K562 (cell line): ENCODE data around the gene FBLIM1. TPM values are rescaled to one million over a fixed set of nuclear protein-coding genes. Genes with fewer than 3 reads are reported as not detected.
A peak's percentile ranks its signal among the peaks of the same experiment; 100 is the strongest.

Experiments used
- ATAC-seq: fragments of 200-7000 bp; cut with Tn5 transposase; 3 replicates; pipeline ENCODE4 v1.9.1; 2020; ENCODE audit warnings: moderate library complexity
- BruUV-seq: library from RNA; stranded (reverse); fragments of 400-500 nt; replicated peaks from 2 replicates; lab custom pipeline; 2021; lab: Mats Ljungman, UMichigan
- CTCF ChIA-PET: fragments of 300-600 bp; formaldehyde crosslinking; extraction: SDS; loops from one replicate; lab custom pipeline; 2021; ENCODE audit warnings: low intra/inter-chr PET ratio; lab: Yijun Ruan, JAX
- POLR2A ChIA-PET: fragments of 300-600, 350-650 bp; sonication (Branson Sonifier 250); formaldehyde crosslinking; extraction: SDS; loops from one replicate; lab custom pipeline; 2021; ENCODE audit warnings: antibody characterized with exemption, inconsistent platforms; lab: Yijun Ruan, JAX
- DNase-seq, 4 experiments: peaks; one replicate each; pipeline versions ENCODE4 v3.0.0 to v3.0.0-alpha.2; 2011 to 2018; ENCODE audit warnings: low spot score in 3 of 4, mixed read lengths in 3 of 4; ENCODE audit errors: extremely low read depth in 1 of 4
- FAIRE-seq: peaks from 2 replicates; lab custom pipeline; 2011; peaks lifted over from hg19 to GRCh38; lab: Jason Lieb, UNC
- H2AFZ ChIP-seq: 2 replicates; pipeline ENCODE4 v1.6.0; 2011; ENCODE audit warnings: low read depth, low read length, control low read depth, inconsistent platforms
- H3K27ac ChIP-seq: fragments of 200-600 bp; 3 replicates; pipeline ENCODE4 v1.8.0; 2011; ENCODE audit warnings: low read depth, mild to moderate bottlenecking, control low read depth, inconsistent platforms, low read length, moderate library complexity, mixed read lengths; ENCODE audit errors: extremely low read depth
- H3K27me3 ChIP-seq, 2 experiments: fragments of 300-600 bp in 1 of 2; 2 replicates in 1 of 2; 3 replicates in 1 of 2; pipeline versions ENCODE4 v1.6.0 to v1.8.0; 2011; ENCODE audit warnings: inconsistent platforms in 2 of 2, low read length in 2 of 2, mild to moderate bottlenecking in 1 of 2, mixed read lengths in 1 of 2, moderate library complexity in 1 of 2; ENCODE audit not compliant: control insufficient read depth in 2 of 2, insufficient read depth in 2 of 2
- H3K36me3 ChIP-seq: fragments of 300-600 bp; 3 replicates; pipeline ENCODE4 v1.8.0; 2011; ENCODE audit warnings: mild to moderate bottlenecking, low read length, inconsistent platforms; ENCODE audit not compliant: control insufficient read depth, insufficient read depth
- H3K4me1 ChIP-seq, 2 experiments: fragments of 200-600 bp in 1 of 2; replicated peaks in 1 of 2; 2 replicates in 1 of 2; 3 replicates in 1 of 2; pipeline versions ENCODE4 v1.5.1 to v1.8.0; 2011; ENCODE audit warnings: inconsistent platforms in 2 of 2, low read length in 2 of 2, mild to moderate bottlenecking in 1 of 2, mixed read lengths in 1 of 2, moderate library complexity in 1 of 2; ENCODE audit not compliant: control insufficient read depth in 2 of 2, insufficient read depth in 2 of 2
- H3K4me2 ChIP-seq: 2 replicates; pipeline ENCODE4 v1.6.1; 2011; ENCODE audit warnings: low read length, control low read depth, inconsistent platforms, mixed read lengths; ENCODE audit not compliant: insufficient read depth
- H3K4me3 ChIP-seq: fragments of 200-600 bp; sonication (generic), shearing (Covaris generic); 2 replicates; pipeline ENCODE4 v1.5.1; 2016; ENCODE audit warnings: control low read depth, inconsistent platforms
- H3K79me2 ChIP-seq: fragments of 200-600 bp; 3 replicates; pipeline ENCODE4 v1.8.0; 2011; ENCODE audit warnings: low read length, inconsistent platforms; ENCODE audit not compliant: control insufficient read depth, insufficient read depth
- H3K9ac ChIP-seq, 2 experiments: 2 replicates each; pipeline versions ENCODE4 v1.6.0 to v1.6.1; 2011; ENCODE audit warnings: low read depth in 2 of 2, low read length in 2 of 2, control low read depth in 1 of 2, inconsistent platforms in 1 of 2, mild to moderate bottlenecking in 1 of 2, mixed read lengths in 1 of 2; ENCODE audit not compliant: insufficient read depth in 1 of 2
- H3K9me1 ChIP-seq: one replicate; pipeline ENCODE4 v1.6.0; 2011; ENCODE audit warnings: inconsistent platforms, mild to moderate bottlenecking, low read length, moderate library complexity; ENCODE audit not compliant: control insufficient read depth, insufficient read depth
- H3K9me3 ChIP-seq: replicated peaks from 2 replicates; pipeline ENCODE4 v1.5.1; 2011; ENCODE audit warnings: low read depth, low read length, inconsistent platforms; ENCODE audit not compliant: control insufficient read depth, insufficient read depth
- H4K20me1 ChIP-seq: replicated peaks from 2 replicates; pipeline ENCODE4 v1.6.1; 2011; ENCODE audit warnings: low read length, inconsistent platforms, mixed read lengths; ENCODE audit not compliant: control insufficient read depth, insufficient read depth
- CBFA2T2 ChIP-seq: fragments of 450-650 bp; conservative IDR thresholded peaks from 2 replicates; pipeline ENCODE4 v1.6.1; 2017; ENCODE audit warnings: mild to moderate bottlenecking
- CTBP1 ChIP-seq: fragments of 450-650 bp; IDR thresholded peaks from 2 replicates; pipeline ENCODE4 v1.6.1; 2016; ENCODE audit warnings: borderline replicate concordance
- FIP1L1 ChIP-seq: fragments of 200-400 bp; formaldehyde crosslinking; IDR thresholded peaks from 2 replicates; pipeline ENCODE4 v1.6.1; 2018; ENCODE audit warnings: mild to moderate bottlenecking, low read depth, low read length; ENCODE audit not compliant: poor library complexity, severe bottlenecking
- MTA2 ChIP-seq: fragments of 450-650 bp; IDR thresholded peaks from 2 replicates; pipeline ENCODE4 v1.6.1; 2016; ENCODE audit warnings: low read depth
- NFIC ChIP-seq: fragments of 450-650 bp; IDR thresholded peaks from 2 replicates; pipeline ENCODE4 v1.6.1; 2017; ENCODE audit warnings: mild to moderate bottlenecking, inconsistent platforms
- SIRT6 ChIP-seq: IDR thresholded peaks from one replicate; pipeline ENCODE4 v1.6.1; 2012; ENCODE audit warnings: low read depth, mild to moderate bottlenecking, control low read depth, inconsistent platforms, low read length, moderate library complexity
- SP1 ChIP-seq: sonication (generic); formaldehyde crosslinking; IDR thresholded peaks from 2 replicates; pipeline ENCODE4 v1.8.1; 2022; ENCODE audit warnings: mild to moderate bottlenecking, missing genetic modification reagents
- U2AF1 ChIP-seq: fragments of 200-400 bp; formaldehyde crosslinking; optimal IDR thresholded peaks from 2 replicates; pipeline ENCODE3; 2017; ENCODE audit warnings: mild to moderate bottlenecking, low read depth, low read length, moderate library complexity
- ZNF253 ChIP-seq: fragments of 250-450 bp; sonication (Bioruptor Pico); conservative IDR thresholded peaks from 2 replicates; pipeline ENCODE4 v1.6.1; 2021; ENCODE audit warnings: mild to moderate bottlenecking
- ZNF316 ChIP-seq: fragments of 450-650 bp; IDR thresholded peaks from 2 replicates; pipeline ENCODE4 v1.6.1; 2016
- ZNF76 ChIP-seq: fragments of 250-450 bp; sonication (Bioruptor Pico); IDR thresholded peaks from 2 replicates; pipeline ENCODE4 v1.4.0; 2020; ENCODE audit warnings: mild to moderate bottlenecking, moderate library complexity, borderline replicate concordance
- ZNF778 ChIP-seq: fragments of 450-650 bp; formaldehyde crosslinking; IDR thresholded peaks from 2 replicates; pipeline ENCODE4 v1.4.0; 2020; ENCODE audit warnings: mild to moderate bottlenecking, moderate library complexity
- WGBS: fragments of 100-300 bp; shearing (Covaris generic); methylation state at CpG from one replicate; pipeline ENCODE4 v1.1.6; 2016; ENCODE audit warnings: low coverage, mixed read lengths; ENCODE audit not compliant: insufficient coverage; ENCODE audit errors: missing lambda C conversion rate; 5-methylcytosine and 5-hydroxymethylcytosine counted together
- in situ Hi-C: fragments of 300-500 bp; cut with MboI; formaldehyde crosslinking; loops from 4 replicates; pipeline ENCODE4 v1.15.0; 2018; ENCODE audit warnings: inconsistent platforms, mixed read lengths
- intact Hi-C: fragments of 100-400 bp; cut with micrococcal nuclease; formaldehyde crosslinking; loops from 2 replicates; pipeline ENCODE4 v1.14.2; 2022
- polyA plus RNA-seq, 8 experiments: library from polyadenylated mRNA; depleted of rRNA in 4 of 8; stranded (reverse) in 5 of 8; unstranded in 3 of 8; fragments of >200 nt; fragmentation: Nextera tagmentation in 2 of 8; fragmentation: Illumina TruSeq in 1 of 8; extraction: Ambion mirVana in 2 of 8; extraction: Trizol in 1 of 8; gene quantifications; 2 replicates each; pipeline versions ENCODE4 v1.2.1 to v1.2.3, GENCODE V29; 2011 to 2014; ENCODE audit warnings: inconsistent platforms in 1 of 8, missing spikeins in 1 of 8
- total RNA-seq, 7 experiments: library from RNA; depleted of rRNA in 6 of 7; stranded (reverse); fragments of >200 nt in 6 of 7; fragmentation: Illumina TruSeq in 2 of 7; extraction: Trizol in 2 of 7; gene quantifications; 2 replicates each; pipeline versions ENCODE4 v1.2.1 to v1.2.3, GENCODE V29; 2011 to 2021; ENCODE audit warnings: low replicate concordance in 1 of 7
- TF ChIP-seq, protein P1 (sequence below), 2 experiments: fragments of 450-650 bp; IDR thresholded peaks; 2 replicates each; pipeline ENCODE4 v1.6.1; 2018; ENCODE audit warnings: mild to moderate bottlenecking in 2 of 2, low read depth in 1 of 2; ENCODE audit not compliant: partially characterized antibody in 2 of 2
- TF ChIP-seq, protein P2 (sequence below): fragments of 250-450 bp; sonication (Bioruptor Pico); IDR thresholded peaks from 2 replicates; pipeline ENCODE4 v1.4.0; 2020; ENCODE audit warnings: mild to moderate bottlenecking, moderate library complexity

The FBLIM1 gene
- total and polyA plus RNA-seq, 9 of the 15 experiments (the other 6 are each of a cell fraction or from before 2014, with no cell fraction given), result 0.14 to 0.24 TPM; not detected in 7

DNA sequence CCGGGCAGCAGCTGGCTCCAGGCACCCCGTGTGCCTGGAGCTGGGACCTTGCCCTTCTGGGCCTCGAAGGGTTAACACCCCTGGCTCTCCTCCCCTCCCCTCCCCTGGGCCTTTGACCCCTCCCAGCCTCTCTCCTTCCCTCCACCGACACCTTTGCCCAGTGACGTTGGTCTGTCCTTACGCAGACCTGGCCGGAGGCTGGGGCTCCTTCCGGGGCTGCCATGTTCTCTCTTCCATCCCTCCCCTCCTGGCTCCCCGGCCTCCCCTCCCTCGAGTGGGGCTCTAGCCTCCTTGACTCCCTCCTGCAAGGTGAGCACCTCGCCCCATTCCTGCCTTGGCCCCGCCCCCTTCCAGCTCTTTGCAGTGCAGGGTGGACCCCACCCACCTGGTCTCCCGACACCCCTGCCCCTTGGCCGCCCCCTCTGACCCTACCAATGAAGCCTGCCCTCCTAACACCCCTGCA is 16.2 kb upstream of the FBLIM1 start, which contains the start of gene TMEM82:
Gene TMEM82 (plus strand): TSS at position 161 of the 463 bp plus-strand sequence. CDS start 61 bp downstream, at position 222.
- no peak within 1 kb of the TSS for H3K4me3 ChIP-seq
- DNase-seq, result peak in 2 of 4 experiments; percentile 50 to 62
- H3K9me1 ChIP-seq, result no peaks in the 10 kb centered on the region
- no peaks in the 10 kb centered on the region for H3K9me3 ChIP-seq
- no peaks in the 10 kb centered on the region for H3K79me2 ChIP-seq
- peaks cover 3 to 54% of the 10 kb centered on the region in 2 experiments; a peak in 4 of 5 replicates for H3K4me1 ChIP-seq
- CTCF ChIA-PET, result no interaction called here
- peak within 1 kb of the TSS; percentile 85 for H2AFZ ChIP-seq
- H3K27me3 ChIP-seq, result peaks cover 0 to 7% of the 10 kb centered on the region in 2 experiments; a peak in 1 of 5 replicates
- TF ChIP-seq ZNF778 (CRISPR knock-in tag) (no peak), ZNF253 (CRISPR knock-in tag) (no peak), NFIC (no peak), FIP1L1 (no peak), SP1 (CRISPR knock-in tag) (no peak), CBFA2T2 (no peak), SIRT6 (no peak), ZNF316 (no peak), MTA2 (no peak), CTBP1 (no peak), ZNF76 (CRISPR knock-in tag) (no peak), U2AF1 (no peak)
- TF ChIP-seq, protein P1, sequence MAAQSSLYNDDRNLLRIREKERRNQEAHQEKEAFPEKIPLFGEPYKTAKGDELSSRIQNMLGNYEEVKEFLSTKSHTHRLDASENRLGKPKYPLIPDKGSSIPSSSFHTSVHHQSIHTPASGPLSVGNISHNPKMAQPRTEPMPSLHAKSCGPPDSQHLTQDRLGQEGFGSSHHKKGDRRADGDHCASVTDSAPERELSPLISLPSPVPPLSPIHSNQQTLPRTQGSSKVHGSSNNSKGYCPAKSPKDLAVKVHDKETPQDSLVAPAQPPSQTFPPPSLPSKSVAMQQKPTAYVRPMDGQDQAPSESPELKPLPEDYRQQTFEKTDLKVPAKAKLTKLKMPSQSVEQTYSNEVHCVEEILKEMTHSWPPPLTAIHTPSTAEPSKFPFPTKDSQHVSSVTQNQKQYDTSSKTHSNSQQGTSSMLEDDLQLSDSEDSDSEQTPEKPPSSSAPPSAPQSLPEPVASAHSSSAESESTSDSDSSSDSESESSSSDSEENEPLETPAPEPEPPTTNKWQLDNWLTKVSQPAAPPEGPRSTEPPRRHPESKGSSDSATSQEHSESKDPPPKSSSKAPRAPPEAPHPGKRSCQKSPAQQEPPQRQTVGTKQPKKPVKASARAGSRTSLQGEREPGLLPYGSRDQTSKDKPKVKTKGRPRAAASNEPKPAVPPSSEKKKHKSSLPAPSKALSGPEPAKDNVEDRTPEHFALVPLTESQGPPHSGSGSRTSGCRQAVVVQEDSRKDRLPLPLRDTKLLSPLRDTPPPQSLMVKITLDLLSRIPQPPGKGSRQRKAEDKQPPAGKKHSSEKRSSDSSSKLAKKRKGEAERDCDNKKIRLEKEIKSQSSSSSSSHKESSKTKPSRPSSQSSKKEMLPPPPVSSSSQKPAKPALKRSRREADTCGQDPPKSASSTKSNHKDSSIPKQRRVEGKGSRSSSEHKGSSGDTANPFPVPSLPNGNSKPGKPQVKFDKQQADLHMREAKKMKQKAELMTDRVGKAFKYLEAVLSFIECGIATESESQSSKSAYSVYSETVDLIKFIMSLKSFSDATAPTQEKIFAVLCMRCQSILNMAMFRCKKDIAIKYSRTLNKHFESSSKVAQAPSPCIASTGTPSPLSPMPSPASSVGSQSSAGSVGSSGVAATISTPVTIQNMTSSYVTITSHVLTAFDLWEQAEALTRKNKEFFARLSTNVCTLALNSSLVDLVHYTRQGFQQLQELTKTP (IDR thresholded peaks at IDR 0.05; ENCODE audit: low read depth in 1 of 2, partially characterized antibody in 2 of 2), result no peak
- TF ChIP-seq, protein P2, sequence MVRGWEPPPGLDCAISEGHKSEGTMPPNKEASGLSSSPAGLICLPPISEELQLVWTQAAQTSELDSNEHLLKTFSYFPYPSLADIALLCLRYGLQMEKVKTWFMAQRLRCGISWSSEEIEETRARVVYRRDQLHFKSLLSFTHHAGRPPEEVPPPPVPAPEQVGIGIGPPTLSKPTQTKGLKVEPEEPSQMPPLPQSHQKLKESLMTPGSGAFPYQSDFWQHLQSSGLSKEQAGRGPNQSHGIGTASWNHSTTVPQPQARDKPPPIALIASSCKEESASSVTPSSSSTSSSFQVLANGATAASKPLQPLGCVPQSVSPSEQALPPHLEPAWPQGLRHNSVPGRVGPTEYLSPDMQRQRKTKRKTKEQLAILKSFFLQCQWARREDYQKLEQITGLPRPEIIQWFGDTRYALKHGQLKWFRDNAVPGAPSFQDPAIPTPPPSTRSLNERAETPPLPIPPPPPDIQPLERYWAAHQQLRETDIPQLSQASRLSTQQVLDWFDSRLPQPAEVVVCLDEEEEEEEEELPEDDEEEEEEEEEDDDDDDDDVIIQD (CRISPR knock-in tag), result no peak
- TF ChIP-seq, all 486 proteins: peak for 0
- ATAC-seq (no peak), FAIRE-seq (no peak)
- 14% methylated on average over 11 of the region's 14 CpGs for WGBS
- Histone ChIP-seq H3K9ac (peak within 1 kb of the TSS in 1 of 2 experiments; percentile 80; a peak in 2 of 4 replicates), H3K4me2 (peak within 1 kb of the TSS; percentile 35; the same call in 1 of the 2 replicates), H3K36me3 (no peaks in the 10 kb centered on the region), H4K20me1 (peaks cover 4% of the 10 kb centered on the region), H3K27ac (no peak within 1 kb of the TSS)
- intact Hi-C loops, result no loop called here
- in situ Hi-C loops, result no loop called here
- no TSS peak for BruUV-seq
- POLR2A ChIA-PET, result interaction anchor here (0.6 kb wide), 1 partner anchor 11 kb away, joined by 3 read pairs; no protein-coding TSS in a partner anchor
